Tibial nerve (tissue), 4 donors: Measurements from ENCODE around the gene UFSP2. TPM values are rescaled to one million over a fixed set of nuclear protein-coding genes. Genes with fewer than 3 reads are reported as not detected.

Experiments used
- DNase-seq, 2 donors: peaks; one replicate each; pipeline ENCODE4 v3.0.0-alpha.2; 2019; ENCODE audit warnings: low spot score in 2 of 2
- H3K27ac ChIP-seq, 4 donors: fragments of 200-600 bp; sonication (generic) in 3 of 4; one replicate each; pipeline ENCODE4 v1.5.1; 2017 to 2019; ENCODE audit warnings: mild to moderate bottlenecking in 1 of 4
- H3K27me3 ChIP-seq, 2 donors: fragments of 200-600 bp; sonication (generic) in 1 of 2; one replicate each; pipeline versions ENCODE4 v1.5.1 to v1.6.0; 2017 to 2019
- H3K36me3 ChIP-seq, 3 donors: fragments of 200-600 bp; sonication (generic); one replicate each; pipeline ENCODE4 v1.5.1; 2018 to 2019
- H3K4me1 ChIP-seq, 4 donors: fragments of 200-600 bp; sonication (generic) in 3 of 4; one replicate each; pipeline ENCODE4 v1.5.1; 2017 to 2019
- H3K4me3 ChIP-seq, 4 donors: fragments of 200-600 bp; sonication (generic) in 3 of 4; one replicate each; pipeline ENCODE4 v1.5.1; 2017 to 2019; ENCODE audit warnings: mild to moderate bottlenecking in 1 of 4, moderate library complexity in 1 of 4
- H3K9me3 ChIP-seq, 4 donors: fragments of 200-600 bp; sonication (generic) in 3 of 4; one replicate each; pipeline ENCODE4 v1.5.1; 2017 to 2019
- CTCF ChIP-seq, 5 experiments: fragments of 200-600 bp in 3 of 5; fragments of 450-650 bp in 2 of 5; sonication (generic) in 3 of 5; IDR thresholded peaks; one replicate each; pipeline ENCODE4 v1.5.1; 2016 to 2019; ENCODE audit warnings: antibody characterized with exemption in 5 of 5, mild to moderate bottlenecking in 3 of 5, moderate library complexity in 2 of 5
- EP300 ChIP-seq, 2 donors: sonication (generic); formaldehyde crosslinking; IDR thresholded peaks; one replicate each; pipeline ENCODE4 v1.6.1; 2017; ENCODE audit warnings: antibody characterized with exemption in 2 of 2, mild to moderate bottlenecking in 1 of 2
- POLR2A ChIP-seq, 2 donors: fragments of 450-650 bp; IDR thresholded peaks; one replicate each; pipeline ENCODE4 v1.6.1; 2017; ENCODE audit warnings: antibody characterized with exemption in 2 of 2, mild to moderate bottlenecking in 2 of 2, moderate library complexity in 2 of 2
- WGBS, 2 donors: methylation state at CpG; one replicate each; pipeline ENCODE4 v1.1.5; 2018; 5-methylcytosine and 5-hydroxymethylcytosine counted together
- total RNA-seq, 4 donors: library from RNA; depleted of rRNA; stranded (reverse); fragments of >200 nt; gene quantifications; one replicate each; pipeline ENCODE4 v1.1.0, GENCODE V29; 2016

The UFSP2 gene
- total RNA-seq, 4 donors from 2014 or later = 19.4 to 35.0 (median 29.2) TPM

- no peaks in the 10 kb centered on the region for H3K27me3 ChIP-seq
- no peak for DNase-seq
- peaks cover 0 to 4% (median 0%) of the 10 kb centered on the region in 4 donors for H3K4me1 ChIP-seq
- no peaks in the 10 kb centered on the region for H3K36me3 ChIP-seq
- 94 to 98% methylated on average over 3 of the region's 3 CpGs for WGBS, 2 donors
- no peaks in the 10 kb centered on the region for H3K9me3 ChIP-seq
- TF ChIP-seq CTCF (IDR thresholded peaks at IDR 0.05) (no peak), POLR2A (IDR thresholded peaks at IDR 0.05) (no peak), EP300 (IDR thresholded peaks at IDR 0.05) (no peak)
- no peak overlapping the region for H3K27ac ChIP-seq
- H3K4me3 ChIP-seq = no peak overlapping the region
These were observed 39.9 kb upstream of the UFSP2 start for GRCh38 chr4:185465707-185466106.

DNA sequence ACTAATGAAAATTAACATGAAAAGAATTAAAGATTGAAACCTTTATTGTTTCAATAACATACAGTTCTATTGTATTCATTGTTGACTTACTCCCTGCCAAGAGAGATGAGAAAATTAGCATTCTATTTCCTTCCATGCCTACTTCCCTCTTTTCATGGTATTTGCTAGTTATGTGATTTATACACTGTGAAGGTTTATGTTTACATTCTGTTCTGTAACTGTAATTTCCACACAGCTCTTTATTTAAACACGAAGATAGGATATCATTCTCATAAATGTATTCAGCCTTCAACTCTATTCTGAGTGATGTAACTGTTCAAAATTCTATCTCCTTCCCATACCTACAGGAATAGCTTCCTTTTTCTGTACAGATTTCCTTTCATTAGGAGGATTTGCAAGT, 39.1 kb upstream of the UFSP2 start:
- Histone ChIP-seq H3K9me3 (no peaks in the 10 kb centered on the region), H3K4me1 (no peaks in the 10 kb centered on the region), H3K36me3 (no peaks in the 10 kb centered on the region), H3K4me3 (no peak overlapping the region), H3K27ac (no peak overlapping the region), H3K27me3 (no peaks in the 10 kb centered on the region)
- no peak for DNase-seq
- TF ChIP-seq EP300 (IDR thresholded peaks at IDR 0.05) (no peak), CTCF (IDR thresholded peaks at IDR 0.05) (no peak), POLR2A (IDR thresholded peaks at IDR 0.05) (no peak)
- WGBS, 2 donors = 27 to 30% methylated on average over 1 of the region's 1 CpG

DNA sequence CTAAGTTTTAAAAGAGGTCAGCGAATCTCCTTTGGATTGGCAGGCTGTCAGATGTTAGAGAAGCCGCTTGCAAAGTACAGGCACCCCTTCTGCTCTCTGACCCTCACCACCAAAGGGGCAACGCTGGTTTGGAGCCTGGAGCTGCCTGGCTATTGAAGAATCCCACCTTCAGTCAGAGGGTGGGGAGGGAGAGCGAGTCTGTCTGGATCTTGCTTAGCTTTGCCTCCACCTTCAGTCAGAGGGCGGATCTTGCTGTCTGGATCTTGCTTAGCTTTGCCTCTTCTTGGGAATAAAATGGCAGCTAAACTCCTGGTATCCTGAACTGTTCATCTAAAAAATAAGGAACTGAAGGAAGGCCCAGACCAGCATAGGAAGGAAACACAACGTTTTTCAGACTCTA, 38.4 kb upstream of the UFSP2 start:
- Histone ChIP-seq H3K4me1 (no peaks in the 10 kb centered on the region), H3K9me3 (no peaks in the 10 kb centered on the region), H3K27ac (no peak overlapping the region), H3K36me3 (no peaks in the 10 kb centered on the region), H3K27me3 (no peaks in the 10 kb centered on the region), H3K4me3 (no peak overlapping the region)
- DNase-seq = no peak
- WGBS, 2 donors = 47 to 54% methylated on average over 6 of the region's 6 CpGs
- TF ChIP-seq POLR2A (IDR thresholded peaks at IDR 0.05) (no peak), EP300 (IDR thresholded peaks at IDR 0.05) (no peak), CTCF (IDR thresholded peaks at IDR 0.05) (no peak)

- Histone ChIP-seq H3K36me3 (no peaks in the 10 kb centered on the region), H3K4me1 (no peaks in the 10 kb centered on the region), H3K9me3 (no peaks in the 10 kb centered on the region), H3K4me3 (no peak overlapping the region), H3K27me3 (no peaks in the 10 kb centered on the region), H3K27ac (no peak overlapping the region)
- no peak for DNase-seq
- WGBS, 2 donors = 83 to 84% methylated on average over 6 of the region's 6 CpGs
- TF ChIP-seq POLR2A (IDR thresholded peaks at IDR 0.05) = no peak
These were observed 37.8 kb upstream of the UFSP2 start for GRCh38 chr4:185463541-185463940.

- TF ChIP-seq EP300 (IDR thresholded peaks at IDR 0.05) (no peak), POLR2A (IDR thresholded peaks at IDR 0.05) (no peak), CTCF (IDR thresholded peaks at IDR 0.05) (no peak)
- no peaks in the 10 kb centered on the region for H3K9me3 ChIP-seq
- H3K27me3 ChIP-seq = no peaks in the 10 kb centered on the region
- no peaks in the 10 kb centered on the region for H3K36me3 ChIP-seq
- no peak overlapping the region for H3K4me3 ChIP-seq
- 91 to 96% methylated on average over 7 to 8 of the region's 8 CpGs for WGBS, 2 donors
- DNase-seq = no peak
- no peak overlapping the region for H3K27ac ChIP-seq
- no peaks in the 10 kb centered on the region for H3K4me1 ChIP-seq
These were observed 35.8 kb upstream of the UFSP2 start for GRCh38 chr4:185461565-185461964.

DNA sequence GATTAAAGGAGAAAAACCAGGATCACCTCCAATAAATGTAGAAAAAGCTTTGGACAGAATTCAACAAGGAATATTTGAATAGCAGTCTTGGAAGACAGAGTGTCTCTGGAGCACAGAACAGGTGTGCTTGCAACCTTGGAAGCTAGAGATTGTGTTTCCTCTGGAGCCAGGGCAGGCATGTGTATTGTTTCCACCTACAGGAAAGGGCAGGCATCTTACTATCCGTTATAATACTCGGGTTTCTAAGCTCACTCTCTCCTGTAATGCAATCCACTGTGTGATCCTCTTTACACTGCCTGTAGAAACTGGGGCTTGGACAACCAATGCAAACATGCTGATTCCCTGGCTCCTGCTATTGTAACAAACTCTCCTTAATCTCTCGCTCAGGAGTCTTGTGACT, 31.4 kb upstream of the UFSP2 start:
- Histone ChIP-seq H3K36me3 (no peaks in the 10 kb centered on the region), H3K27me3 (no peaks in the 10 kb centered on the region), H3K4me3 (no peak overlapping the region), H3K4me1 (no peaks in the 10 kb centered on the region), H3K27ac (no peak overlapping the region), H3K9me3 (no peaks in the 10 kb centered on the region)
- WGBS, 2 donors = 46 to 55% methylated on average over 3 of the region's 3 CpGs
- TF ChIP-seq POLR2A (IDR thresholded peaks at IDR 0.05) = no peak
- no peak for TF ChIP-seq CTCF (IDR thresholded peaks at IDR 0.05)
- no peak for TF ChIP-seq EP300 (IDR thresholded peaks at IDR 0.05)
- DNase-seq = no peak
